Measurements from ENCODE around the gene FPR1. TPM values are rescaled to one million over a fixed set of nuclear protein-coding genes. Genes with fewer than 3 reads are reported as not detected.

Gene FPR1
- total RNA-seq, 6 donors from 2014 or later: 17.0 to 105 (median 39.8) TPM

GRCh38 chr19:51792932-51793331, 41.3 kb upstream of the FPR1 start:
- H3K9me3 ChIP-seq: no peaks in the 10 kb centered on the region
- 51 to 75% methylated on average over 2 of the region's 2 CpGs for WGBS, 2 donors
- H3K27me3 ChIP-seq: no peaks in the 10 kb centered on the region
- H3K4me3 ChIP-seq: no peak overlapping the region
- ATAC-seq (ENCODE audit: low FRiP score in 2 of 2) (no peak), DNase-seq (no peak)
- H3K36me3 ChIP-seq: no peaks in the 10 kb centered on the region
- H3K27ac ChIP-seq: no peak overlapping the region
- peaks cover 0 to 3% (median 2%) of the 10 kb centered on the region in 4 donors for H3K4me1 ChIP-seq
- TF ChIP-seq CTCF (IDR thresholded peaks at IDR 0.05): no peak
- no peak for TF ChIP-seq POLR2AphosphoS5 (IDR thresholded peaks at IDR 0.05)
- no peak for TF ChIP-seq POLR2A (IDR thresholded peaks at IDR 0.05)
- no peak for TF ChIP-seq EP300 (IDR thresholded peaks at IDR 0.05)

GRCh38 chr19:51789061-51789795, 37.5 kb upstream of the FPR1 start:
- ATAC-seq (ENCODE audit: low FRiP score in 2 of 2): peak; percentile 47 to 65
- WGBS, 2 donors: 61 to 78% methylated on average over 4 to 5 of the region's 6 CpGs

GRCh38 chr19:51788029-51788428, 36.4 kb upstream of the FPR1 start:
- Histone ChIP-seq H3K4me1 (peaks cover 0 to 12% (median 2%) of the 10 kb centered on the region in 4 donors), H3K36me3 (no peaks in the 10 kb centered on the region), H3K27ac (no peak overlapping the region), H3K9me3 (no peaks in the 10 kb centered on the region), H3K27me3 (no peaks in the 10 kb centered on the region), H3K4me3 (no peak overlapping the region)
- ATAC-seq (ENCODE audit: low FRiP score in 2 of 2): no peak
- TF ChIP-seq POLR2AphosphoS5 (IDR thresholded peaks at IDR 0.05) (no peak), CTCF (IDR thresholded peaks at IDR 0.05) (no peak), EP300 (IDR thresholded peaks at IDR 0.05) (no peak), POLR2A (IDR thresholded peaks at IDR 0.05) (no peak)
- 77 to 82% methylated on average over 2 of the region's 2 CpGs for WGBS, 2 donors
- DNase-seq: no peak

More at GRCh38 chr19:51789061-51789795, 37.5 kb upstream of the FPR1 start:
- H3K9me3 ChIP-seq: no peaks in the 10 kb centered on the region
- H3K36me3 ChIP-seq: no peaks in the 10 kb centered on the region
- TF ChIP-seq POLR2A (IDR thresholded peaks at IDR 0.05) (peak in 1 of 4 donors; percentile 26), POLR2AphosphoS5 (IDR thresholded peaks at IDR 0.05) (peak in 1 of 2 donors; percentile 20), CTCF (IDR thresholded peaks at IDR 0.05) (no peak)
- no peak for DNase-seq
- peaks cover 0 to 12% (median 2%) of the 10 kb centered on the region in 4 donors for H3K4me1 ChIP-seq
- H3K4me3 ChIP-seq: no peak overlapping the region
- no peaks in the 10 kb centered on the region for H3K27me3 ChIP-seq
- H3K27ac ChIP-seq: peak overlapping the region in 2 of 4 donors; percentile 59 to 75

- DNase-seq (no peak), ATAC-seq (ENCODE audit: low FRiP score in 2 of 2) (no peak)
- WGBS, 2 donors: 70% methylated on average over 6 of the region's 6 CpGs
- H3K4me3 ChIP-seq: no peak overlapping the region
- TF ChIP-seq POLR2AphosphoS5 (IDR thresholded peaks at IDR 0.05) (no peak), CTCF (IDR thresholded peaks at IDR 0.05) (no peak), EP300 (IDR thresholded peaks at IDR 0.05) (no peak), POLR2A (IDR thresholded peaks at IDR 0.05) (peak in 1 of 4 donors; percentile 35)
- H3K27ac ChIP-seq: peak overlapping the region in 3 of 4 donors; percentile 27 to 60 (median 49)
- no peaks in the 10 kb centered on the region for H3K27me3 ChIP-seq
- peaks cover 0 to 12% (median 2%) of the 10 kb centered on the region in 4 donors for H3K4me1 ChIP-seq
- H3K9me3 ChIP-seq: no peaks in the 10 kb centered on the region
- H3K36me3 ChIP-seq: no peaks in the 10 kb centered on the region
These were observed 35.2 kb upstream of the FPR1 start for GRCh38 chr19:51786646-51787494.
